HPDE6-E6E7 (cell line): ENCODE measurements around the gene ZNF385B.

Experiments
- DNase-seq: peaks from one replicate; pipeline ENCODE4 v3.0.0; 2011; ENCODE audit warnings: missing footprints; ENCODE audit errors: extremely low spot score

The ZNF385B gene

GRCh38 chr2:179554639-179555386 is 306.6 kb downstream of the ZNF385B start:
- no peak for DNase-seq

GRCh38 chr2:179553382-179553781 is 308.0 kb downstream of the ZNF385B start:
- DNase-seq = no peak

GRCh38 chr2:179551539-179552045 is 309.8 kb downstream of the ZNF385B start:
- no peak for DNase-seq

GRCh38 chr2:179550849-179551248 is 310.6 kb downstream of the ZNF385B start:
- no peak for DNase-seq

GRCh38 chr2:179550214-179550613 is 311.2 kb downstream of the ZNF385B start:
- no peak for DNase-seq

GRCh38 chr2:179546656-179547055 is 314.8 kb downstream of the ZNF385B start:
- no peak for DNase-seq

- no peak for DNase-seq
Measured at GRCh38 chr2:179545024-179545423, 316.4 kb downstream of the ZNF385B start.

- DNase-seq = no peak
Measured at GRCh38 chr2:179543361-179543901, 318.0 kb downstream of the ZNF385B start.

- no peak for DNase-seq
Measured at GRCh38 chr2:179541586-179541985, 319.8 kb downstream of the ZNF385B start.

GRCh38 chr2:179539124-179539511 is 322.3 kb downstream of the ZNF385B start:
- no peak for DNase-seq

GRCh38 chr2:179538406-179539123 is 322.8 kb downstream of the ZNF385B start:
- DNase-seq = peak; percentile 2

- DNase-seq = no peak
Measured at GRCh38 chr2:179536185-179536584, 325.2 kb downstream of the ZNF385B start.

- no peak for DNase-seq
Measured at GRCh38 chr2:179533875-179534274, 327.5 kb downstream of the ZNF385B start.

GRCh38 chr2:179532863-179533278 is 328.5 kb downstream of the ZNF385B start:
- DNase-seq = no peak

- DNase-seq = no peak
Measured at GRCh38 chr2:179528576-179529069, 332.8 kb downstream of the ZNF385B start.

- DNase-seq = no peak
Measured at GRCh38 chr2:179525340-179525739, 336.1 kb downstream of the ZNF385B start.

GRCh38 chr2:179524809-179525339 is 336.5 kb downstream of the ZNF385B start:
- DNase-seq = no peak

- no peak for DNase-seq
Measured at GRCh38 chr2:179521944-179522343, 339.5 kb downstream of the ZNF385B start.

- no peak for DNase-seq
Measured at GRCh38 chr2:179518830-179519229, 342.6 kb downstream of the ZNF385B start.

GRCh38 chr2:179513181-179513580 is 348.2 kb downstream of the ZNF385B start:
- no peak for DNase-seq

- DNase-seq = no peak
Measured at GRCh38 chr2:179512281-179513035, 349.0 kb downstream of the ZNF385B start.
